Stimulated activated CD4-positive, alpha-beta T cell treated with anti-CD3 and anti-CD28 coated beads, Interleukin-12 subunit alpha, Interleukin-12 subunit beta, amount 100 ng/mL, for 48 hours (primary cell): Measurements from ENCODE around the gene RPEL1.

Experiments
- DNase-seq, 3 donors: peaks; one replicate each; pipeline ENCODE4 v3.0.0-alpha.2; 2020; ENCODE audit warnings: low read depth in 2 of 3, low spot score in 1 of 3

RPEL1 gene

DNA sequence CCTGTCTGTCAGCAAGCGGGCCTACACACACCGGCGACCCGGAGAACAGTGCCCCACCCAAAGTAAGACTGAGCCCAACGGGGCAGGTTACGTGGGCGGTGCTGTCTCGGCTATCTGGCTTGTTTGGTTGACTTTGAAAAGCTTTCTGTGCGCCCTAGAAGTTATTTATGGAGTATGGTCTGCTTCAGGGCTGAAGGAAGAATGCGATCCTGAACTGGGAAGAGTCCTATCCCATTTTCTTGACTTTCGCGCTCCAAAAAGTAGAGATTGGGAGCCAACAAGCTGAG lies 32.8 kb downstream of the RPEL1 start:
- no peak for DNase-seq

DNA sequence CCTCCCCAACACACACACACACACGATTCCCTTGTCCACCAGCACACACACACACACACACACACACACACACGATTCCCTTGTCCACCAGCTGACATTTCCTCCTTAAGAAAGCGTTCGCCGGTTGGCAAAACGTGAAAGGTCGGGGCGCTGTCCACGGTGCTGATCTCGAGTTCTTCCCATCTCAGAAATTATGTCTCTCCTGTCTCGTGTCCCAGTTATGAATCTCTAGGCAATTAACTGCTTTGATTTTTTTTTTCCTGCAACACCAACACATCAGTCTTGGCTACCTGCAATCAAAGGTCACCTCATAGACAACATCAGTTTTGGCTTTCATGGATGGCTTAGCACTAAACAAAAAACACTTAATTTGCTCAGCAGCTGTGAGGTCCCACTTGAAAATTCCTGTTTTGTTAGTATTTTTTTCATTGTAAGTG lies 33.2 kb downstream of the RPEL1 start:
- peak in 2 of 3 donors; percentile 23 to 39 for DNase-seq

DNA sequence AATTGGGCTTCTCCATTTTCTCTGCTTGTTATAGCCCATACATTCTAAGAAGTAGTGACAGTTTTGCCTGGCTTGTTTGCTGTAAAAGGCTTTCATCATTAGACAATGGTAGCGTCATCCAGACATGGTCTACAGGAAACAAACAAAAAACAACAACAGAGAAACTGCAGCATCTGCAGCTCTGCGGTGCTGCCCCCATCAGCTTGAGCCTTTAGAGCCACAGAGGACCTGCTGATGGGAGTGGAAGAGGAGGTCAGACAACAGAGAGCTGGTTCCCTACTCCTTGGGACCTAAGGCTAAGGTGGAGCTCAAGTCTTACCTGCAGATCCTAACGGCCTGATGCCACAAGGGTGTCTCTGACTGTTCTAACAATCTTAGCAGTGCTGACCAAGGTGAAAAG lies 34.3 kb downstream of the RPEL1 start:
- no peak for DNase-seq

GRCh38 chr10:103280506-103280905 lies 34.8 kb downstream of the RPEL1 start:
- no peak for DNase-seq

DNA sequence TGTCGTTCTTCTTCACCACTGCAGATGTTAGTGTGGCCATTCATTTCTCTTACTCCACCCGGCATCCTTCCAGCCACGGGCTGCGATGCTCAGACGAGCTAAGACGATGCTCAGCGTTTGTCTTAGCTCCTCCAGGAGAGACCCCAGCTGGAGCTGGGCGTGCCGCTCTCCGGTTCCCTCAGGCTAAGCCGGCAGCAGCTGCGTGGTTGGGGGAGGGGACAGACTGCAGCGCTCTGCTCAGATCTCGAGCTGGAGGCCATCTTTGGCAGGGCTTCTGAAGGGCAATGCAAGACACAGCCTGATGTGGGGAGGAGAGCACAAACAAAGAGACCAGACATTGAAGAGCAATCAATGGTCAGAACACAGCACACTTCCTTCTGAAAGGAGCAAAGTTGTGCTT lies 36.1 kb downstream of the RPEL1 start:
- no peak for DNase-seq

DNA sequence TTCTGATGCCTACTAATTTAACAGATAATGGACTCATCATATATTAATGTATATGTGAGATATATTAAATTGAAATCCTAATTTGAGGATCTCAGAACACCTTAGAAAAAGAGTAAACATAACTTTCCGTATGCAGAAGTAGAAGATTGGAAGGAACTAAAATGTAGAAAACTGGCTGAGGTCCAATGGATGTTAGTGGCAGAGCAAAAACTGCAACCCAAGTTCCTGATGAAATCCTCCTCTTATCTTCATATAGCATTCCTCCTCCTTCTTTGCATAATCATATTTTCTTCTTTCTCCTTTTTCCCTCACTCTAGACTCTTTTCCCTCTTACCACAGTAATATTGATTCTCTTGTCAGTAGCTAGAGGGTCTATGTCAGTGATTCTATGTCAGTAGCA lies 37.3 kb downstream of the RPEL1 start:
- DNase-seq: no peak

GRCh38 chr10:103284170-103284569 lies 38.5 kb downstream of the RPEL1 start:
- no peak for DNase-seq

GRCh38 chr10:103287992-103288391 lies 42.3 kb downstream of the RPEL1 start:
- no peak for DNase-seq

GRCh38 chr10:103291588-103291987 lies 45.9 kb downstream of the RPEL1 start:
- DNase-seq: no peak

- DNase-seq: no peak
These were observed 49.8 kb downstream of the RPEL1 start for GRCh38 chr10:103295374-103296015.
